Measurements from ENCODE around the gene COL19A1.

The COL19A1 gene

DNA sequence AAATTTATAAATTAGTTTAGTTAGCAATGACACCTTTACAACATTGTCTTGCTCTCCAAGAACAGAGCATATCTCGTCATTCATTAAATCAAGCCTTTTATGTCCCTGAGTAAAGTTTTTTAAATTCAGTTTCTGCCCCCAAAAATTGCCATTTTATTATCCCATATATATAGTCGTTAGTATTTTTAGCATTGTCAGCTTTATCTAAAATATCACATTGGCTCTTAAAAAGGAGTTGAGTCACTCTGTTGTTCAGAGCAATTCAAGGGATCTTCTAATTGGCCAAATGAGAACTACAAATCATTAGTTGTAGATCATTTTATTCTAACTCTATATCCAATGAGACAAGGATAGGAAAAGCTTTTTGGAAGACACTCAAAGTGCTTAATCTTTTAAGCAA lies 309.4 kb downstream of the COL19A1 start:
- TF ChIP-seq, protein P1, sequence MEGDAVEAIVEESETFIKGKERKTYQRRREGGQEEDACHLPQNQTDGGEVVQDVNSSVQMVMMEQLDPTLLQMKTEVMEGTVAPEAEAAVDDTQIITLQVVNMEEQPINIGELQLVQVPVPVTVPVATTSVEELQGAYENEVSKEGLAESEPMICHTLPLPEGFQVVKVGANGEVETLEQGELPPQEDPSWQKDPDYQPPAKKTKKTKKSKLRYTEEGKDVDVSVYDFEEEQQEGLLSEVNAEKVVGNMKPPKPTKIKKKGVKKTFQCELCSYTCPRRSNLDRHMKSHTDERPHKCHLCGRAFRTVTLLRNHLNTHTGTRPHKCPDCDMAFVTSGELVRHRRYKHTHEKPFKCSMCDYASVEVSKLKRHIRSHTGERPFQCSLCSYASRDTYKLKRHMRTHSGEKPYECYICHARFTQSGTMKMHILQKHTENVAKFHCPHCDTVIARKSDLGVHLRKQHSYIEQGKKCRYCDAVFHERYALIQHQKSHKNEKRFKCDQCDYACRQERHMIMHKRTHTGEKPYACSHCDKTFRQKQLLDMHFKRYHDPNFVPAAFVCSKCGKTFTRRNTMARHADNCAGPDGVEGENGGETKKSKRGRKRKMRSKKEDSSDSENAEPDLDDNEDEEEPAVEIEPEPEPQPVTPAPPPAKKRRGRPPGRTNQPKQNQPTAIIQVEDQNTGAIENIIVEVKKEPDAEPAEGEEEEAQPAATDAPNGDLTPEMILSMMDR (IDR thresholded peaks at IDR 0.05; ENCODE audit: low read depth, low read length, missing control alignments): no peak
- H3K4me3 ChIP-seq (ENCODE audit: low read depth, low read length): no peak overlapping the region
- H3K36me3 ChIP-seq (replicated peaks): no peaks in the 10 kb centered on the region
- no peaks in the 10 kb centered on the region for H3K27me3 ChIP-seq (replicated peaks)
- H3K27ac ChIP-seq: no peak overlapping the region
- in situ Hi-C loops (cut with HindIII; ENCODE audit: low pct_ligation_motif_present, low sequenced_read_pairs): no loop called here
- no peak for DNase-seq

DNA sequence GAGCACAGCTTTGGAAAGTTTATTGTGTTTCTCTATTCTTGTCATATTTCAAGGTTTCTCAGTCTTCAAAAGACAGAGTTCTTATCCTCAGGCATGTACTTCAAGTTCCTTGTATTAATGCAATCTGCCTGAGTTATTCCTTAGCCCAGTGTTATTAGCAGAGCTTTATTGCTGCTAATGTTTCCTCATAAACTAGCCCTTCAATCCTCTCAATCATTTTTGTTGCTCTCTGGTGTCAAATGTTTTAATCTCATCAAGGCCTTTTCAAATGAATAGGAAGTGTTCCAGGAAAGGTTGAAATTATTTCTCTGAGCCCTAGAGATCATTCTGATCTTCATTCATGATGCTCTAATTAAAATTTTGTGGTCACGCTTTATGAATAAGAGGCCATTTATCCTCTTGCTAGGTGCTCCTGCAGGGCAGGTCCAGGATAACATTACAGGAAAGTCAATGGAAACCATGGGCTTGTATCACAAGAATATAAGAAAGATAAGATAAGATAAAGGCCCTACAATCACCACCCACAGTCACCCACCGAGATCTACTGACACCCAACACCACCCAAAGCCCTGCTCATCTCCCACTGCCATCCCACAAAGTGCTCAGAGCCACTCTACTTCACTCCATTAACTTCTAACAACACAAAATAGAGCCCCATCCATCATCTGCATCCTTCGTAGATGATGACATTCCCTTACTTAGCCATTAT lies 310.6 kb downstream of the COL19A1 start:
- no peak for DNase-seq
- H3K36me3 ChIP-seq (replicated peaks): no peaks in the 10 kb centered on the region
- H3K27me3 ChIP-seq (replicated peaks): no peaks in the 10 kb centered on the region
- H3K4me3 ChIP-seq (ENCODE audit: low read depth, low read length): no peak overlapping the region
- in situ Hi-C loops (cut with HindIII; ENCODE audit: low pct_ligation_motif_present, low sequenced_read_pairs): no loop called here
- TF ChIP-seq, protein P1 (IDR thresholded peaks at IDR 0.05; ENCODE audit: low read depth, low read length, missing control alignments): no peak
- no peak overlapping the region for H3K27ac ChIP-seq

DNA sequence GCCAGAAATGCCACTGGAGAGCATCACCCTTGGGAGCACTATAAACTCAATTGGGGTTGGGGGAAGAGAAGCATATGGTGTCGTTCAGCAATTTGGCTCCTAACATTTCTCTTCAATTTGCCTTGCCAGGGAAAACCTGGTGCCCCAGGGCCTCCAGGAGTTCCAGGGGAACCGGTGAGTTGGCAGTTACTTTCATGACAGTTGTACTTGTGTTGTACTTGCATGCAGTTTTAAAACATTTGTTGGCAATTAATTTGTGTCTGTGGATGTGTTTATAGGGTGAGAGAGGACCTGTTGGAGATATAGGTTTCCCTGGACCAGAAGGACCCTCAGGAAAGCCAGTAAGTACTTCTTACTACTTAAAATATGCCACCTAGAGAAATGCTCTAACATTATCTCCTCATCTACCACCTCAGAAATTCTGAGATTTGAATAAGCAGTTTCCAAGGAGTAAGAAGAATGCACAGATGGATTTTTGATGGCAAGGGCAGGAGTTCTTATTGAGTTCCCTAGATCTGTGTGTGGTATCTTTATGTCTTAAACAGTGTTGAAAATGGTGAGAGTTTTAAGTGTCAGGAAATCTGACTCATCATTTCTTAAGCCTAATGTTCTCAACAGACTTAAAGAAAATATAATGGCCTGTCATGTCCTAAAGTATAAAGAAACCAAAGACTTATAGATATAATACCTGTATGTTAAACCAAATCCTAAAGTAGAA lies 314.0 kb downstream of the COL19A1 start:
- TF ChIP-seq, protein P1 (IDR thresholded peaks at IDR 0.05; ENCODE audit: low read depth, low read length, missing control alignments): no peak
- Histone ChIP-seq H3K36me3 (replicated peaks) (no peaks in the 10 kb centered on the region), H3K27me3 (replicated peaks) (no peaks in the 10 kb centered on the region), H3K4me3 (ENCODE audit: low read depth, low read length) (no peak overlapping the region), H3K27ac (no peak overlapping the region)
- no peak for DNase-seq
- in situ Hi-C loops (cut with HindIII; ENCODE audit: low pct_ligation_motif_present, low sequenced_read_pairs): no loop called here

DNA sequence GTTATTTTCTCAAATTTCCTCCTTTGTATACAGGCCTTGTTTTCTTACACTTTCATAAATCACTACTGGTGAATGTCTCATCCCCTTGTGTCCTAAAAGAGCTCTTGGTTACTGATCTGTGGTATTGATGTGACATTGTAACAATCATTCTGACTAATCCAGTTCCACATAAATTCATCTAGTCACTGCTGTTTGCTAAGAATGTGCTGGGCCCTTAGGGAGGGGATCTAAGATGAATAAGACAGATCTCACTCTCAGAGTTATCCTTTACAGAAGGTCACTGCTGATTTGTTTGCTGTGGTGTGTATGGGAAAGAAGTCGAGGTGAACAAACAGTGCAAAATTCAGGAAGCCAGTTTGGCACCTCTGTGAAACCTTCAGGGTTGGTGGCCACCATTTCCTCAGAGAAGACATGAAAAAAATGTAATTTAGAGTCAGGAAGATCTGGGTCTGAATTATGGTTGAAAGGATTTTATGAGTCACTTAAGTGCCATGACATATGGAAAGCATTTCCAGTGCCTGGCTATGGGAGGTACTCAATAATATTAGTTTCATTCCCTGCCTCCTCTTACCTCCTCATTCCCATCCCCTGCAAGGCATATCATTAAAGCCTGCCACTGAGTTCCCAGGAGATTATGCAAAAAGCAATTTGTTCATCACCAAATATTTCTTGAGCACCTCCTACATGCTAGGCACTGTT lies 314.7 kb downstream of the COL19A1 start:
- H3K4me3 ChIP-seq (ENCODE audit: low read depth, low read length): no peak overlapping the region
- in situ Hi-C loops (cut with HindIII; ENCODE audit: low pct_ligation_motif_present, low sequenced_read_pairs): no loop called here
- no peaks in the 10 kb centered on the region for H3K27me3 ChIP-seq (replicated peaks)
- TF ChIP-seq, protein P1 (IDR thresholded peaks at IDR 0.05; ENCODE audit: low read depth, low read length, missing control alignments): no peak
- H3K27ac ChIP-seq: no peak overlapping the region
- no peaks in the 10 kb centered on the region for H3K36me3 ChIP-seq (replicated peaks)
- no peak for DNase-seq

DNA sequence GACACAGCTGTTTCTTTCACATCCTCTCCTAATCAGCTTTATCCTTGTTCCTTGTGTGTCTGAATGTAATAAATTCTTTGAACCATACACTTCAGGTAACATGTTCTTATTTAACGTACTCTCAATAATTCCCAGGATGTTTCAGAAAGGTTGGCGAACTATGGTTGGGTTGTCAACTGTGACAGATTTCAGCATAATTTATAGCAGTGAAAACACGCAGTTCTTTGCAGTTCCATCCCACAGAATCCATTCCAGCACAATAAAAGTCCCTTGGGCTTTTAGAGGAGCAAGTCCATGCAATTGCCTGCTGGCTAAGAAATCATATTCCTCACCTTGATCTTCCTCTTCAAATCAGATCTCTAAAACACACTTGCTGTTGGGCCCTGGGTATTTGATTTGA lies 317.2 kb downstream of the COL19A1 start:
- no peak for DNase-seq
- Histone ChIP-seq H3K36me3 (replicated peaks) (no peaks in the 10 kb centered on the region), H3K27me3 (replicated peaks) (no peaks in the 10 kb centered on the region), H3K4me3 (ENCODE audit: low read depth, low read length) (no peak overlapping the region), H3K27ac (no peak overlapping the region)
- TF ChIP-seq, protein P1 (IDR thresholded peaks at IDR 0.05; ENCODE audit: low read depth, low read length, missing control alignments): no peak
- in situ Hi-C loops (cut with HindIII; ENCODE audit: low pct_ligation_motif_present, low sequenced_read_pairs): no loop called here

Measured in brain microvascular endothelial cell (primary cell).